GM19397 (cell line): ENCODE measurements around the gene HJV.
"Not testable (repeated sequence)": the region's sequence is repeated elsewhere in the genome, so short reads cannot be mapped to it uniquely, and the experiment has no call there.

ENCODE experiments used
- ATAC-seq: cut with Tn5 transposase; IDR thresholded peaks from one replicate; pipeline ENCODE4 v1.9.1; 2021; ENCODE audit warnings: mild to moderate bottlenecking, moderate library complexity; ENCODE audit not compliant: unreplicated experiment

The HJV gene, protein sequence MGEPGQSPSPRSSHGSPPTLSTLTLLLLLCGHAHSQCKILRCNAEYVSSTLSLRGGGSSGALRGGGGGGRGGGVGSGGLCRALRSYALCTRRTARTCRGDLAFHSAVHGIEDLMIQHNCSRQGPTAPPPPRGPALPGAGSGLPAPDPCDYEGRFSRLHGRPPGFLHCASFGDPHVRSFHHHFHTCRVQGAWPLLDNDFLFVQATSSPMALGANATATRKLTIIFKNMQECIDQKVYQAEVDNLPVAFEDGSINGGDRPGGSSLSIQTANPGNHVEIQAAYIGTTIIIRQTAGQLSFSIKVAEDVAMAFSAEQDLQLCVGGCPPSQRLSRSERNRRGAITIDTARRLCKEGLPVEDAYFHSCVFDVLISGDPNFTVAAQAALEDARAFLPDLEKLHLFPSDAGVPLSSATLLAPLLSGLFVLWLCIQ

DNA sequence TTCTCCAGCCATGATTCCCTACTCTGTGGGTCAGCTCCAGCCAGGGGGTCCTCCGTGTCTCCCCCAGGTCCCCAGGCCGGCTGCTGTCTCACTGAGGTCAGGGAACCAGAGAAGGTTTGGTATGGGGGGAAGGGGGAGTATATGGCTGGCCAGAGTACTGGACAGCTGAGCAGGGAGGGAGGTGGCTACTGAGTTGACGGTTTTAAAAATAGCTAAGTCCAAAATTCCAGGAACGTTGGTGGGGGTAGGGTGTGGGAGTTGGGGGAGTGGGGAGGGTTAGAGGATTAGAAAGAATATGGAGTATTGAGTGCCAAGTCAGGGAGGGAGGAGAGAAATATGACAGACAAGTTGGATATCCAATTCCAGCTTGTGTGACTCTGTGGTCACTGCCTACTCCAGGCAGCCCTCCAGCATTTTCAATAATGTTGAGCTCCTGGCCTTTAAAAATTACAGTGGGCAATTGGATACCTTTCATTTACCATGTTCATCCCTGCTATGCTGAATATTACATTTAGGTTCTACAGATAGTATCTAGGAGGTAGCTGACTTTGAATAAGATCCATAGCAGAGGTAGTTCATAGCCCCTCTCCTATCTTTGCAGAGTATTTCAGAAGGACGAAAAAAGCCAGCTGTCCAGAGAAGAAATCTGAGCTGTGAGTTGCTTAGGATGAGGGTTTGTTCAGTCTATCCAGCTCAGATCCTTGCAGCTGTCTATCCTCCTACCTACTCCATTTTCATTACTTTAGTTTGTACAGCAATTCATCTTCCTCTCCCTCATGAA is at the start of gene HJV:
Gene HJV (minus strand): TSS at position 114 of the 781 bp plus-strand sequence. CDS start 1,504 bp downstream, outside the sequence.
- no peak for ATAC-seq

DNA sequence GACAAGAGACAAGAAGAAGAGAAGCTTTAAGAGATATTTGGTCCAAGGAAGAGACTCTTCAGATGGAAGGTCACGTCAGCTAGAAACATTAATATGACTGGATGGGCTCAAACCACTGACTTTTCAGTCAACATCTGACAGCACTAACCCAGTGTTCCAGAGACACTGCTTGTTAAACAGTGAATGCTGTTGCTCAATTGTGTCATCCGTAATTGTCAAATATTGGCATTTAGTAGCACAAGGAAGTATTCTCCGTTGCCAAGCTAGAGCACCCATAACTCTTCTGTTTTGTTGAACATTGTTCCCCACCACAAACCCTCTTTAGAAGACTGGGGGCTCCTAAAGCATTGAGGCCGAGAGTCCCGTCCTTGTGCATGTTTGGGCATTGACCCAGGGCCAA is 37.6 kb upstream of the HJV start:
- ATAC-seq, result not testable (repeated sequence)

DNA sequence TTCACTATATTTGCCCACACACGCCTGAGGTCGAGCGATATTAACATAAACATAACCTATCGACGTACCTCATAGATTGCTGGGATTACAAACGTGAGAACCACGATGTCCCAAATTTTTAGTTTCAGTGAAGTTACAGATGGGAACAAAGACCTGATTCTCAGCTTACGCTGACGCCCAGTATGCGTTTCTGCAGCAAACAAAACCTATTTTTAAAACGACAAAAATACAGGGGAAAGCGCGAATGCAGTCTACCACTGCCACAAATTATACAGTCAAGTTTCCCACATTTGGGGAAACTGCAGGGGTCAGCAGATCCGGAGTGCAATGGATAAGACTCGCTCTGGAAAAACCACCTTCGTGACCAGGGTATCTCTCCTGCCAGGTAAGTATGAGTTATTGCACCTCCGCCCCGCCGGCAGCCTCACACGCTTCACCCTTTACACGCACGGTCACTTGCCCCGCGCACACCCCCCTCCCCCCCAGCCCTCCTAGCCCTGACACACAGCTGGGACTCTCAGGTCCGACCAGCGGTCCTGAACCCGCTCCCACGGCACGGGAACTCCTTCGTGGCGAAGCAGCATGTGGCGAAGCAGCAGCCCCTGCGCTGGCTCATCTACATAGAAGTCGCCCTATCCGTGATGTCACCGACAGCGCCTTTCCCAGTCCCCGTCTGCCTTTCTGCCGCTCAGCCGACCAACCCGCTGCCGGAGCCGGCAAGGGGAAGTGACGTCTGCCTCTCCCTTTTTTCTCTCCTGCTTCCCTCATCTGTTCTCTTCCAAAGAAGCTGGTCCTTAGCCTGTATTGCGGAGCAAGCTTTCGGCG is 30.5 kb upstream of the HJV start:
- not testable (repeated sequence) for ATAC-seq

DNA sequence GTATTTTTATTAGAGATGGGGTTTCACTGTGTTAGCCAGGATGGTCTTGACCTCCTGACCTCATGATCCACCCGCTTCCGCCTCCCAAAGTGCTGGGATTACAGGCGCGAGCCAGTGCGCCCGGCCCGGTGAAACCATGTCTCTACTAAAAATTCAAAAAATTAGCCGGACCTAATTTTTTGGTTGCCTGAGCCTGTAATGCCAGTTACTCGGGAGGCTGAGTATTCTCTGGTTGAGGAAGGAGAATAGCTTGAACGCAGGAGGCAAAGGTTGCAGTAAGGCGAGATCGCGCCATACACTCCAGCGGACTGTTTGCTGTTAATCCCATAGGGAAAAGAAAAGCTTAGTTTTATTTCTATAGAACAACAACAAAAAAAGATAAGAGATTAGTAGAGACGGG is 29.9 kb upstream of the HJV start:
- no peak for ATAC-seq

DNA sequence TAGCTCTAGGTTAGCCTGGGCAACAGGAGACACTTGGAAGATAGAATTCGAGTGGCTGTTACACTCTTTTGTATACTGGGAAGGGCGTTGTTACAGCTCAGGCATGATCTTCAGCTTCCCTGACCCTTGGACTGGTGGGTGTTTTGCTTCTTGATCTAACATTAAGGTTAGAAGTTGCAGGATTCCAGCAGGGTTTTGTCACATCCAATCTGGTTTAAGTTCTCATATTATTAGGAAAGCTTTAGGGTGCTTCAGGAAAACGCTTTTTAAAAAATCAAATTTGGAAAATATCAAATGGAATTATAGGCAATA is 29.1 kb upstream of the HJV start:
- not testable (repeated sequence) for ATAC-seq

DNA sequence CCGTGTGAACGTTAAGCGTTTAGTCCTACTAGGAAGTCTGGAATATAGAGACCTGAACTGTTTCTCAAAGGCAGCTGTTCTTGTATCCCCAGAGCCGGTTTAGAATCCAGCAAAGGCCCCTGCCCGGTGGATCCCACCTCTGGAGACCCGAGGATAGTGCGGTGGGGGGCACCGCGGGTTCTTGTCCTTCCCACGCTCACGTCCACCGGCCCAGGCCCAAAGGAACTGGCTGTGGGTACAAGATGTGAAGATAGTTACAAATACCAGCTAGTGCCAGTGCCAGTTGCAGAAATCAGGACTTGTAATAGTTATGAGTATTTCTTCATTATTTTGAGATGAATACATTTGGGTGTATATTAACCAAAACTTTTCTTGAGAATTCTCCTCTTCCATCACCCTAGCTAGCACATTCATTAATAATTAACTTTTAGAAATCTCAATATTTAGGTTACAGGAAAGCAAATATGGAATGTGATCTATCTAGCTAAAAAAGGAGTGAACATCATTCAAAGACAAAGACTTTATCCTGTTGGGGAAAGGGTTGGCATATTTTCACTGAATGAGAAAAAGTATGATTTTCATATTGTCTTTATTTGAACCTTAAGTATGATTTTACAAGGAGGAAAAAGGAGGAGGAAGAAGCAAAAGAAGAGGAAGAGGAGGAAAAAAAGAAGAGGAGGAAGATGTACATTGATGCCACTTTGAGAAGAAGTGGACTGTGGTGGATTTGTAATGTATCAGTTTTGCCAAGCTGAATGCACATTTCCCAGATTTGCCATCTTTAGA is 28.5 kb upstream of the HJV start:
- ATAC-seq, result not testable (repeated sequence)

DNA sequence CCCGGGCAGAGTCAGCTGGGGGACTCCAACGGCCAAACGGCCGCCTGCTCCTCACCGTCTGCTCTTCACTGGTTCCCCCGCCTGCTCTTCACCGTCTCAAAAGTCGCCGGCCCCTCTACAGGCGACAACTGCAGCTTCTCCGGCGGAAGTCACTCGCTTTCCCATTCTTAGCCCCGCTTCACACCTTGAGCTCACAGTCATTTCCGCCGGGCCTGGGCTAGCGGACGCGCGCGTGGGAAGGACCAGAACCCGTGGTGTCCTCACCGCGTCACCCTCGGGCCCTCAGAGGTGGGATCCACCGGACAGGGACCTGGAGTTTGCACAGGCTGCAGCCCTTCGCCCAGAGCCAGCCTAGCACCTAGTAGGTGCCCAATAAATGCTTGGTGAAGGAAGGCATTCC is 27.9 kb upstream of the HJV start:
- ATAC-seq, result no peak

DNA sequence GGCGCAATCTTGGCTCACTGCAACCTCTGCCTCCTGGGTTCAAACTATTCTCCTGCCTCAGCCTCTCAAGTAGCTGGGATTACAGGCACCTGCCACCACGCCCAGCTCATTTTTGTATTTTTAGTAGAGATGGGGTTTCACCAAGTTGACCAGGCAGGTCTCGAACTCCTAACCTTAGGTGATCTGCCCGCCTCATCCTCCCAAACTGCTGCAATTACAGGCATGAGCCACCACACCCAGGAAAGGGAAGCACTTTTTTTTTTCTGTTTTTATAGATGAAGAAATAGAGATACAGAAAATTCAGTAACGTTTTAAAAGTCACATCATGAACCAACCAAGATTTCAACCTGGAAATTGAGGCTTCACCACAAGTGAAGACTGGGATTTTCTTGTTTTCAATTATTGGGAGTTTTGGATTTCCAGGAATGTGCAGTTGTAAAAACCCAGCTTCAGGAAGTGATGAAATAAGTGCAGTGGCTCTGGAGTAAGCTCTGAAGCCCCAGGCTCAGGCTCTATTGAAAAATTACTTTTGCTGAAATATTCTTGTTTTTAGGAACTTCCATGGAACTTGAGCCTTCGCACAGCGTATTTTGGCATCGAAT is 27.1 kb upstream of the HJV start:
- not testable (repeated sequence) for ATAC-seq

DNA sequence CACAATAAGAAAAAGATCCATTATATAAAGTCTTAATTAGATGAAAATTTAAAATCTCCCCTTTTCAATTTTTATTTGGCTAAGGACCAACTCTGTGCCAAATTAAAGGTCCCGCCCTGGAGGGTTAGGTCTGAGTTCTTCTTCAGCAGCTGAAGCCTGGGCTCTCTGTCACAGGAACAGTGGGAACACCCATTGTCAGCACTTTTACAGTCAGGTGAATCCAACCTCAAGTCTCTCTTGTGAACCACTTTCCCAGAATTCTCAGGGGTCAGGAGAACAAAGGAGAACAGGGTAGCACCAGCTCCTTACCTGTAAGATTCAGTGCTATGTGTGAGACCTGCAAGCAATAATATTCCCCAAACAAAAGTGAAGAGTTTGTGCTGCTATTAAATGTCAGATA is 25.1 kb upstream of the HJV start:
- ATAC-seq, result no peak

DNA sequence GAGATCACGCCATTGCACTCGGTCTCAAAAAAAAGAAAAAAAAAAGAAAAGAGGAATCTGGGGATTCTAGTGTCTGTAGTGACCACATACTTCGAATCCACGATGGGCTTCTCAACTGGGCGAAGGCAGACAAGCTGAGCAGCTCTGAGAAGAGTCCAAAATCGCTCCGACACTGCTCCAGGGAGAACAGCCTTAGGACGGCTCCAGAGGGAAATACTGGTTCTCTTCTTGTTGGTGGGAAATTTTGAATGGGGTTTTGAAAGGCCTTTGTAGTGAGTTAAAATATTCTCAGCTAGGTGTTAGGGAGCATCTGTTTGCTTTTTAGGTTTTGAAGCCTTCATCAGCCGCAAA is 18.3 kb upstream of the HJV start:
- ATAC-seq, result no peak

DNA sequence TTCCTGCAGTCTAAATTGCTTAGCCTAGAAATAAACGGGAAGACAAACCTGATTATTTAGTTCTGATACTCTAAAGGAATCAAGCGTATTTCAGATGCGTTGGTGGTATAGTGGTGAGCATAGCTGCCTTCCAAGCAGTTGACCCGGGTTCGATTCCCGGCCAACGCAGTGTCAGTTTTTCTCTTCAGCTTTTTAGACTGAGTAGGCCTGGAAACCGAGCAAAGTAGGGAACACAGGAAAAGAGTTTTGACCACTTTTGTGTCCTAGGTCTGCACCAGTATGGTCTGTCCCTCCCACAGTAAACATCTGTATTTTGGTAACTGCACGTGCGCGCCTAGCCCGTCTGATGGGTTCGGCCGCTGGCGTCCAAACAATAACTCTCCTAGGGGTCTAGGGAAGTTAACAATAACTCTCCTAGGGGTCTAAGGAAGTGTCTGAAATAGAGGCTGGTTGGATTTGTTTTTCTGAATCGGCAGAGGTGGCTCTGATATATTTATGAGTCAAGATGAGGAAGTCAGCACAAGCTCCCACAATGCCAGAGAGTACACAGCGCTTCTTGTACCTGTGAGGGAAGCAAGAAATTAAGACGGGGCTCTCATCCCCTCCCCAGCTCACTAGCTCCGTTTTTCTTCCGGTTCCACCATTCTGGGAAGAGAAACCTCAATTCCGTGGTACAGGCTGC is 15.6 kb upstream of the HJV start:
- peak; percentile 26 for ATAC-seq

DNA sequence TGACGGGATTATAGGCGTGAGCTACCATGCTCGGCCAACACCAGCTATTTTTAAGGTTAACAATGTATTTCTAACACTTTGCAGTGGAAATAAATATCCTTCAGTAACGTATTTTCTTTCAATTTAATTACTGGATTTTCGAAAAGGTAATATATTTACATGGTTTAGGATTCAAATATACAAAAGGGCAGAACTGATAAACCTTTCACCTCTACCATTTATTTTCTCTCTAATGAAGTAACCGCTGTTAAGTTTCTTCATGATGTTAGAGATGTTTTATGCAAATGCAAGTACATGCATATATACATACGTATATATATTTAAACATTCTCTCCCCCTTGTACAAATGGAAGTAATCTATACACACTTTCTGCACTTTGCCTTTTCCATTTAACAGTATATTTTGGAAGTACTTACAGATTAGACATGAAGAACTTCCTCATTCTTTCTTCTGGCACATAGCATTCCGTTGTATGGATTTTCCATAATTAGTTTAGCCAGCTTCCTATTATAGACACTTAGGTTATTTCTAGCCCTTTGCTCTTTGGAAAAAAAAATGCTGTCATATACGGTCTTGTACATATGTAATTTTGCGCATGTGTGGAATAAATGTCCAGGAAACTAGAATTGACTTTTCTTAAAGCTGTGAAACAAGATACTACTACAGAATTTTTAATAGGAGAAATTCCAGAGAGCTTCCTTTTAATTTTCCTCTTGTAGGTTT is 14.9 kb upstream of the HJV start:
- no peak for ATAC-seq

DNA sequence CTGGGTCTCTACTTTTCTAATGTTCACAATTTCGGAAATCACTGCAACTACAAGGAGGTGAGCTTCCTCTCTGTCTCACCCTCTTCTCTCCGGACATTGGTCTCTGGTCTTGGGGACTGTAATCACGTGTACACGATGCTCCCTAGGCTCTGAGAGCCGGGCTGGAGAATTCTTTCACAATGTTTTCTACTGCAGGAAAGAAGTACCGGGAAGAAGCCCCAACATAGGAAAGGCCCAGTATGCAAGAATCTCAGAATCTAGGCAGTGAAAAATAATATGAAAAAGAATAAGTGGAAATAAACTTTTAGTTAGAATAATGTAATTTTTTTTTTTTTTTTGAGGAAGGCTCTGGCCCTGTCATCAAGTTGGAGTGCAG is 13.5 kb upstream of the HJV start:
- no peak for ATAC-seq

DNA sequence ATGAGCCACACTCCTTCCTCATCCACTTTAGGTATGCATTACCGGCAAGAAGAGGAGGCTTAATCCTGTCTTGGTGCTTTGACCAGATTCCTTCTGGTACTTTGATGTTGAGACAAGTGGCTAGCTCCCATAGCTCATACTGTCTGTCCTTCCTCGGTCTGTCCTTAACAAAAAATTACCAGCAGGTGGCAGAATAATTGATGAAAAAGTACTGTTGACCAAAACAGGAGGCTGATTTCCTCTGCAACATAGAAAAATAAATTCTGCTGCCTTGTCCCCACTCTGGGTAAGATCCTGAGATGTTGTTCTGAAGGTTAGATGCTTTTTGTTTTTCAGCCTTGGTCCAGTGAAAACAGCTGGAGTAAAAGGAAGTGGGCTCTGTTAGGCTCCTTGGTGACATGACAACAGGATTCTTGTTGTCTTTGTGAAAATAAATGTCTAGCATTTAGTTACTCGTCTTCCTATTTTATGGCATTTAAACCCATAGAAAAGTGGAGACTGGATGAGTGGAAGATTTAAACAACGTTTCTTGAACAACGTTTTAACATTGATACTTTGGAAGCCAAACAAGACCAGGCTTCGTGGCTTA is 11.2 kb upstream of the HJV start:
- no peak for ATAC-seq

DNA sequence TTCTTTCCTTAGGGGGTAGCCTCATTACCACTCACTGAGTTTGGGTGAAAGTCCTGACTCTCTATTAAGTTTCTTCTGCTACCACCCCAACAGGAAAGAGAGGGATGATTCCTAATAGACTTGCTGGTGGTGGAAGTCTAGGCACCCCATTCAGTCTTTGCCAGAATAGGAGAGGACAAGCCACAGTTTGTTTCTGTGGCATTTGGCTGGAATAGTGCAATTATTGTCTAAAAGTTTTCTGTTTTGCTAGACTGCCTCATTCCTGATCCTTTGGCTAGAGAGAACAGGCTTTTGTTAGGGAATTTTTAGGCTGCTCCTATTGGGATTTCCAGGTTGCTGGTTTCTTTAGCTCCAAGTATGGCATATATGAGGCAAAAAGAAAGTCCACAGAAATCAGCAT is 9.9 kb upstream of the HJV start:
- ATAC-seq, result no peak

DNA sequence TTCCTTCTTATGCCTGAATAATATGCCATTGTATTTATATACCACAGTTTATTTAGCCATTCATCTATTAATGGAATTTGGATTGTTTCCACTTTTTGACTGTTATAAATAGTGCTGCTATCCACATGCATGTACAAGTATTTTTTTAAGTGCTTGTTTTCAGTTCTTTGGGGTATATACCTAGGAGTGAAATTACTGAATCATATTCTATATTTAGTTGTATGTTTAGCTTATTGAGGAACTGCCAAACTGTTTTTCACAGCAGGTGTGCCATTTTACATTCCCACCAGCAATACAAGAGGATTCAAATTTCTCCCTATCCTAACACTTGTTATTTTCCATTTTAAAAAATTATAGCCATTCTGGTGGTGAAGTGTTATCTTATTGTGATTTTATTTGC is 7.6 kb upstream of the HJV start:
- no peak for ATAC-seq

DNA sequence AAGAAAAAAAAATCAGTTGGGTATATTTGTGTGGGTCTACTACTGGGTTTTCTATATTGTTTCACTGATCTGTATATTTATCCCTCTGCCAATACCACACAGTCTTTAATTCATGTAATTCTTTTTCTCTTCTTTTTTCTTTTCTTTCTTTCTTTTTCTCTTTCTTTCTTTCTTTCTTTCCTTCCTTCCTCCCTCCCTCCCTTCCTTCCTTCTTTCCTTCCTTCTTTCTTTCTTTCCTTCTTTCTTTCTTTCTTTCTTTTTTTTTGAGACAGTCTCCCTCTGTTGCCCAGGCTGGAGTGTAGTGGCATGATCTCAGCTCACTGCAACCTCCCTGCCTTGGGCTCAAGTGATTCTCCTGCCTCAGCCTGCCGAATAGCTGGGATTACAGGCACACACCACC is 5.1 kb upstream of the HJV start:
- not testable (repeated sequence) for ATAC-seq

DNA sequence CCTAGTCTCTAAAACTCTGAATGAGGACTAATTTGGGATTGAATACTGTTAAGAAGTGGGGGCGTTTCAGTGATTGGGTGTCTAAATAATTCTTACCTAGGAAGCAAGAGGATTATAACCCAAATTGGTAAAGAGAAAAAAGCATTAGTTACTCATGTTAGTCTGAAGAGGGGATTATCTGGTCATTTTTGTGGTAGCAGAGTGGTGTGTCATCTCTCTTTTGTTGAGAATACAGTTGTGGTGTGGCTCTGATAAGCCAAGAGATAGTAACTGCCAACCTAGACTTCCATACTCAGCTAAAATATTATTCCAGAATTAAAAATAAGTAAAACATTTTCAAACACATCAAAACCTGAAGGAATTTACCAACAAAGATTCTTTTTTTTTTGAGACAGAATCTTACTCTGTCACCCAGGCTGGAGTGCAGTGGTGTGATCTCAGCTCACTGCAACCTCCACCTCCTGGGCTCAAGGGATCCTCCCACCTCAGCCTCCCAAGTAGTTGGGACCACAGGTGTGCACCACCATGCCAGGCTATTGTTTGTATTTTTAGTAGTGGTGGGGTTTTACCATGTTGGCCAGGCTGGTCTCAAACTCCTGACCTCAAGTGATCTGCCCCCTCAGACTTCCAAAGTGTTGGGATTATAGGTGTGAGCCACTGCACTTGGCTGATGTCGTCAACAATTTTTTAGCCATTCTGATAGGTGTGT is 4.4 kb upstream of the HJV start:
- not testable (repeated sequence) for ATAC-seq
